Measurements from ENCODE around the gene ADORA2A. TPM values are rescaled to one million over a fixed set of nuclear protein-coding genes. Genes with fewer than 3 reads are reported as not detected.
"Not testable (repeated sequence)": the region's sequence is repeated elsewhere in the genome, so short reads cannot be mapped to it uniquely, and the experiment has no call there.

The ADORA2A gene
- total and polyA plus RNA-seq, 4 donors: 2.5 to 5.1 (median 4.7) TPM

- Histone ChIP-seq H3K27me3 (ENCODE audit: control insufficient read depth in 1 of 2, insufficient read depth in 2 of 2, low read length in 1 of 2) (no peaks in the 10 kb centered on the region), H3K27ac (ENCODE audit: low read depth in 1 of 2, low read length in 2 of 2) (no peak overlapping the region), H3K36me3 (ENCODE audit: control insufficient read depth in 1 of 2, insufficient read depth in 2 of 2, low read length in 1 of 2) (no peaks in the 10 kb centered on the region), H3K4me3 (ENCODE audit: low read length in 2 of 2) (no peak overlapping the region), H3K9me3 (ENCODE audit: control insufficient read depth, low read length) (no peaks in the 10 kb centered on the region), H3K4me1 (ENCODE audit: control insufficient read depth in 1 of 2, insufficient read depth in 2 of 2, low read length in 2 of 2) (no peaks in the 10 kb centered on the region)
- ATAC-seq (ENCODE audit: low FRiP score) (no peak), DNase-seq (no peak)
- WGBS, 2 donors: 60 to 71% methylated on average over 3 of the region's 3 CpGs
- intact Hi-C loops (cut with DNase I): no loop called here
These were observed 58.2 kb downstream of the ADORA2A start for GRCh38 chr22:24485608-24486007.

DNA sequence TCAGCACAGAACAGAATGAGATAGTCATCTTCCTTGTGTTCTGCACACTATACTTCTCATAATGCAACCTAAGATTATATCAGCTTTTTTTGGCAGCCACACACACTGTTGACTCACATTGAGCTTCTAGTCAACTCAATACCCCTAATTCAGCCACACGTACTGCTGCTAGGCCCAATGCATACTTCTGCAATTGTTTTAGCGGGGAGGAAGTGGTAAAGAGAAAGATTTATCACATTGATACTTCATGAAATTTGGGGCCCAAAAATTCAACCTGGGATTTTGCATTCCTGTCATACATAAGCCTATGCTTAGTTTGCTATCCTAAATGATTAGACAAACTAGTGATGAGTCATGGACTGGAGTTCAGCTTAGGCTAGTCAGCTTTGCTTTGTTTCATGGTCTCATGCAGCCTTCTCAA is 59.1 kb downstream of the ADORA2A start:
- ATAC-seq (ENCODE audit: low FRiP score) (no peak), DNase-seq (no peak)
- H3K9me3 ChIP-seq (ENCODE audit: control insufficient read depth, low read length): no peaks in the 10 kb centered on the region
- no peak overlapping the region for H3K27ac ChIP-seq (ENCODE audit: low read depth in 1 of 2, low read length in 2 of 2)
- H3K27me3 ChIP-seq (ENCODE audit: control insufficient read depth in 1 of 2, insufficient read depth in 2 of 2, low read length in 1 of 2): no peaks in the 10 kb centered on the region
- no peak overlapping the region for H3K4me3 ChIP-seq (ENCODE audit: low read length in 2 of 2)
- H3K36me3 ChIP-seq (ENCODE audit: control insufficient read depth in 1 of 2, insufficient read depth in 2 of 2, low read length in 1 of 2): no peaks in the 10 kb centered on the region
- intact Hi-C loops (cut with DNase I): no loop called here
- WGBS, 2 donors: 88 to 90% methylated on average over 2 of the region's 2 CpGs
- H3K4me1 ChIP-seq (ENCODE audit: control insufficient read depth in 1 of 2, insufficient read depth in 2 of 2, low read length in 2 of 2): no peaks in the 10 kb centered on the region

DNA sequence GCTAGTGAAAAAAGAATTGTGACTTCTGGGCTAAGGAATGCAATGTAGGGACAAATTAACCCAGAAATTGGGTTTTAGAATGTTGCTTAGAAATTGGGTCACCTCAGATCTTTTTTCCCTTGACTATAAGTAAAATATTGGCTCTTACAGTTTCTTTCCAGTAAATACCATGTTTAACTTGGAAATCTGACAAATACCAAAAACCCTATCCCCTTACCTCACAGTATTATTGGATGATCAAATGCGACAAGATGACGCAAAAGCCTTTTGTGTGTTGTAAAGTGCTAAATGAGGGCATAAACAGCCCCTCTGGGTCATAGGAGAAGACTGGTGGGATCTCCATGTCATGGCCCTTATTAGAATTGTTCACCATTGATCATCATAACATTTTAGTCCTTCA is 61.6 kb downstream of the ADORA2A start:
- intact Hi-C loops (cut with DNase I): no loop called here
- Histone ChIP-seq H3K4me3 (ENCODE audit: low read length in 2 of 2) (no peak overlapping the region), H3K4me1 (ENCODE audit: control insufficient read depth in 1 of 2, insufficient read depth in 2 of 2, low read length in 2 of 2) (no peaks in the 10 kb centered on the region), H3K9me3 (ENCODE audit: control insufficient read depth, low read length) (no peaks in the 10 kb centered on the region), H3K36me3 (ENCODE audit: control insufficient read depth in 1 of 2, insufficient read depth in 2 of 2, low read length in 1 of 2) (no peaks in the 10 kb centered on the region), H3K27me3 (ENCODE audit: control insufficient read depth in 1 of 2, insufficient read depth in 2 of 2, low read length in 1 of 2) (no peaks in the 10 kb centered on the region), H3K27ac (ENCODE audit: low read depth in 1 of 2, low read length in 2 of 2) (no peak overlapping the region)
- ATAC-seq (ENCODE audit: low FRiP score) (no peak), DNase-seq (no peak)
- WGBS, 2 donors: 49 to 74% methylated on average over 2 of the region's 2 CpGs

DNA sequence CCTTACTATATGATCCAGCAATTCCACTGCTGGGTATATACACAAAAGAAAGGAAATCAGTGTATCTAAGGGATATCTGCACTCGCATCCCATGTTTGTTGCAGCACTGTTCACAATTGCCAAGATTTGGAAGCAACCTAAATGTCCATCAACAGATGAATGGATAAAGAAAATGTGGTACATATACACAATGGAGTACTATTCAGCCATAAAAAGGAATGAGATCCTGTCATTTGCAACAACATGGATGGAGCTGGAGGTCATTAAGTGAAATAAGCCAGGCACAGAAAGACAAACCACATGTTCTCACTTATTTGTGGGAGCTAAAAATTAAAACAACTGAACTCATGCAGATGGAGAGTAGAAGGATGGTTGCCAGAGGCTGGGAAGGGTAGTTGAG is 62.0 kb downstream of the ADORA2A start:
- ATAC-seq (ENCODE audit: low FRiP score); intact Hi-C loops (cut with DNase I); H3K9me3 ChIP-seq (ENCODE audit: control insufficient read depth, low read length); H3K4me3 ChIP-seq (ENCODE audit: low read length in 2 of 2); H3K4me1 ChIP-seq (ENCODE audit: control insufficient read depth in 1 of 2, insufficient read depth in 2 of 2, low read length in 2 of 2); H3K36me3 ChIP-seq (ENCODE audit: control insufficient read depth in 1 of 2, insufficient read depth in 2 of 2, low read length in 1 of 2); H3K27me3 ChIP-seq (ENCODE audit: control insufficient read depth in 1 of 2, insufficient read depth in 2 of 2, low read length in 1 of 2); DNase-seq; H3K27ac ChIP-seq (ENCODE audit: low read depth in 1 of 2, low read length in 2 of 2): not testable (repeated sequence)
- 94 to 97% methylated on average over 1 of the region's 1 CpG for WGBS, 2 donors

Other genes with a start within 250 kb of the ADORA2A start
- gene SUSD2, start 246.1 kb upstream of the ADORA2A start, total RNA-seq: 10 to 100 TPM; 11.2 to 15.0 TPM
- 10 to 100 TPM in 1 of 2 donors, 1 to 10 TPM in 1; 7.1 to 79.5 TPM for gene SUSD2, start 246.1 kb upstream of the ADORA2A start, polyA plus RNA-seq
- 10 to 100 TPM; 50.8 to 61.6 TPM for gene GGT5, start 182.5 kb upstream of the ADORA2A start, total RNA-seq
- 100 to 1,000 TPM in 1 of 2 donors, 10 to 100 TPM in 1; 52.3 to 434 TPM for gene GGT5, start 182.5 kb upstream of the ADORA2A start, polyA plus RNA-seq
- 10 to 100 TPM; 79.5 to 92.0 TPM for gene SPECC1L, start 156.8 kb upstream of the ADORA2A start, total RNA-seq
- 10 to 100 TPM; 15.0 to 15.9 TPM for gene SPECC1L, start 156.8 kb upstream of the ADORA2A start, polyA plus RNA-seq
- gene UPB1, start 67.7 kb downstream of the ADORA2A start, total RNA-seq: 1 to 10 TPM; 1.2 to 1.6 TPM
- under 1 TPM; 0.38 to 0.72 TPM for gene UPB1, start 67.7 kb downstream of the ADORA2A start, polyA plus RNA-seq
- 10 to 100 TPM; 60.7 to 67.0 TPM for gene GUCD1, start 127.5 kb downstream of the ADORA2A start, total RNA-seq
- 10 to 100 TPM; 42.2 to 71.6 TPM for gene GUCD1, start 127.5 kb downstream of the ADORA2A start, polyA plus RNA-seq
- gene SNRPD3, start 128.4 kb downstream of the ADORA2A start, total RNA-seq: 10 to 100 TPM; 43.4 to 44.8 TPM
- gene SNRPD3, start 128.4 kb downstream of the ADORA2A start, polyA plus RNA-seq: 10 to 100 TPM; 75.2 to 91.4 TPM
- 10 to 100 TPM in 1 of 2 donors, 1 to 10 TPM in 1; 4.6 to 15.0 TPM for gene LRRC75B, start 165.5 kb downstream of the ADORA2A start, total RNA-seq
- 10 to 100 TPM in 1 of 2 donors, 1 to 10 TPM in 1; 6.1 to 47.7 TPM for gene LRRC75B, start 165.5 kb downstream of the ADORA2A start, polyA plus RNA-seq
- gene GGT1, start 175.6 kb downstream of the ADORA2A start, total RNA-seq: 10 to 100 TPM in 1 of 2 donors, 1 to 10 TPM in 1; 4.0 to 14.2 TPM
- gene GGT1, start 175.6 kb downstream of the ADORA2A start, polyA plus RNA-seq: 10 to 100 TPM; 14.3 to 24.1 TPM

Measured in aorta (tissue), 5 donors.